Stimulated activated CD4-positive, alpha-beta T cell treated with anti-CD3 and anti-CD28 coated beads, TNF-alpha, amount 100 ng/mL, for 1 hour (primary cell): ENCODE results near the gene OR52A5.

Experiments
- DNase-seq, 3 donors: peaks; one replicate each; pipeline ENCODE4 v3.0.0-alpha.2; 2020; ENCODE audit warnings: low read depth in 3 of 3, low spot score in 1 of 3

The OR52A5 gene

DNA sequence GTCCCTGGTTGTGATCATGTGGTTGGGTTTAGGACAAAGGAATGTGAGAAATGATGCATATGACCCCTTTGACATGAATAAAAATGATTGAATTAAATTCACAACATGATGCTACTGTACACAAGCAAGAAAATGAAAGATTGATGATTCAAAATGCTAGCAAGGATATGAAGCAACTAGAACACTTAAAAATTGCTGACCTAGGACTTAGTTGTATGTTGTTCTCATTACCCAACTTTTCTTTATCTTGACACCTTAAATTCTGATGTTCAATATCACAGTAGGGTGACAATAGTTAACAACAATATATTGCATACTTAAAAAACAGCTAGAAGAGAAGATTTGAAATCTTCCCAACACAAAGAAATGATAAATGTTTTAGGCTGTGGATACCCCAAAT lies 20.6 kb downstream of the OR52A5 start:
- no peak for DNase-seq

DNA sequence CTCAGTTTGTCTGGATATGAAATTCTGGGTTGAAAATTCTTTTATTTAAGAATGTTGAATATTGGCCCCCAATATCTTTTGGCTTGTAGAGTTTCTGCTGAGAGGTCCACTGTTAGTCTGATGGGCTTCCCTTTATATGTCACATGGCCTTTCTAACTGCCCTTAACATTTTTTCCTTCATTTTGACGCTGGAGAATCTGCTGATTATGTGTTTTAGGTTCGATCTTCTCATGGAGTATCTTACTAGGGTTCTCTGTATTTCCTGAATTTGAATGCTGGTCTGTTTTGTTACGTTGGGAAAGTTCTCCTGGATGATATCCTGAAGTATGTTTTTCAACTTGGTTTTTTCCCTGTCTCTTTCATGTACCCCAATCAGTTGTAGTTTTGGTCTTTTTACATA lies 22.8 kb downstream of the OR52A5 start:
- no peak for DNase-seq

DNA sequence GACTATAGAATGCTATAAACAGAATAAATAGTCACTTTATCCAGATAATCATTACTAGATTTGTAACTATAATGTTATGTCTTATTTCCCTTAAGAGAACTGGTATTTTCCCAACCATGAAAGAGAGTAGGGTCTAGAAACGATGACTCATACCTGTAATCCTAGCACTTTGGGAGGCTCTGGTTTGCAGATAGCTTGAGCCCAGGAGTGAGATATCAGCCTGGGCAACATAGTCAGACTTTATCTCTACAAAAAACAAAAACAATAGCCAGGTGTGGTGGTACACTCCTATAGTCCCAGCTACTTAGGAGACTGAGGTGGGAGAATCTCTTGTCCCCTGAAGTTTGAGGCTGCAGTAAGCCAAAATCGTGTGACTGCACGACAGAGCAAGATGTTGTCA lies 30.9 kb downstream of the OR52A5 start:
- no peak for DNase-seq

DNA sequence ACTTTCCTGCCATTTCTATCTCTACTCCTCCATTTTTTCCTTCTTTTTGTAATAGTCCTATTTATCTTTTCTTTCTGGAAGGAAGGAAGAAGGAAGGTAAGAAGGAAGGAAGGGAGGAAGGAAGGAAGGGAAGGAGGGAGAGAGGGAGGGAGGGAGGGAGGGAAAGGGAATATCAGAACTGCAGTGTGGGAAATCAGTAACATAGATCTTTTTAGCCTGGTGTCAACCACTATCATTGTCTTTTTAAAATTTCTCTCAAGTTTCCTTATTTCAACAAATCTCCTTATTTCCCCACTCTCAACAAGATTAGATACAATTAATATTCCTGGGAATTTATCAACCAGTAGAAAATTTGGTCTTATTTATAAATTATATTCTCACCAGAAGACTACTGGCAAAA lies 35.1 kb downstream of the OR52A5 start:
- no peak for DNase-seq

DNA sequence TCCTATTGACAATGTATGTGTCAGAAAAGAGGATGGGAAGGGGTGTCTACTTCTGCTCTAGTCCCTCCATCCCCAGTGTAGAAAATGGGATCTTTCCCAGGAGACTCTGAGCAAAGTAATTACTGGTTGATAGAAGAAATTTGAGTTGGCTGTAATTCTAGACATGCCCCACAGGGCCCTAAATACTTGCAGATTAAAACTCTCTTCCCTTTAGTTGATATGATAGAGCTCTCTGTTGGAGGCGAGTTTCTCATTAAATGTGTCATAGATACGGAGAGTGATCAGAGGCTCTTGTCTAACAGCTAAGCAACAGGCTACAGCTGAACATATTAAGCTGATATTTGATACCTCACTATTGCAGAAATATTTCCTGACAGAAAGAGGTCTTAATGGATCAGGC lies 35.9 kb downstream of the OR52A5 start:
- no peak for DNase-seq

DNA sequence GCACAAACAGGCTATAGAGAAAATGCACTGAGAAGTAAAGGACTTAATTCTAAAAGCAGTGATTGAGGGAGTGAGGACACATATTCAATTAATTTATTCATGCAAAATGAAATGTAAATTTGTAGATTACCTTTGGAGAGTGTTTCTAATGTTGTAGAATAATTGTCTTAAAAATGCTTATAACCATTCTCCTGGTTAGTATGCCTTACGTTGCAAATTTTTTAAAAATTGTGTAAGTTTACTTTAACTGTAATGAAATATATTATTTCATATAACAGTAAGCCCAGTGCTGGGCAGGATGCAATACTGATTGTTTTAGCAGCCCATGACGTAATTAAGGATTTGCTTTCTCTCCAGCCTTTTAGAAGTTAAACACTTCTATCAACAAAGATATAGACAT lies 42.1 kb downstream of the OR52A5 start:
- no peak for DNase-seq

DNA sequence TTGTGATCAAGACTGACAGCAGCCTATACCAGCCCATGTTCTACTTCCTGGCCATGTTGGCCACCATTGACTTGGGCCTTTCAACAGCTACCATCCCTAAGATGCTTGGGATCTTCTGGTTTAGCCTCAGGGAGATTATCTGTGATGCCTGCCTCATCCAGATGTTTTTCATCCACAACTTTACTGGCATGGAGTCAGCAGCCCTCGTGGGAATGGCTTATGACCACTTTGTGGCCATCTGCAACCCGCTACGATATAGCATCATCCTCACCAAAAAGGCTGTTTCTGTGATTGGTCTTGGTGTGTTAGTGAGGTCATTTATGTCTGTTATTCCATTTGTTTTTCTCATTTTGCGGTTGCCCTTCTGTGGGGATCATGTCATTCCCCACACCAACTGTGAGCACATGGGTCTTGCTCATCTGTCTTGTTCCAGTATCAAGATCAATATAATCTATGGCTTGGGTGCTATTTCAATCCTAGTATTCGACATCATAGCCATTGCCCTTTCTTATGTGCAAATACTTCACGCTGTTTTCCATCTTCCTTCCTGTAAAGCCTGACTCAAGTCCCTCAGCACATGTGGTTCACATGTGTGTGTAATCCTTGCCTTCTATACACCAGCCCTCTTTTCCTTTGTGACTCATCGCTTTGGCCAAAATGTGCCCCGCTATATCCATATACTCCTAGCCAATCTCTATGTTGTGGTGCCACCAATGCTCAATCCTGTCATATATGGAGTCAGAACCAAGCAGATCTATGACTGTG lies 45.2 kb downstream of the OR52A5 start:
- no peak for DNase-seq

DNA sequence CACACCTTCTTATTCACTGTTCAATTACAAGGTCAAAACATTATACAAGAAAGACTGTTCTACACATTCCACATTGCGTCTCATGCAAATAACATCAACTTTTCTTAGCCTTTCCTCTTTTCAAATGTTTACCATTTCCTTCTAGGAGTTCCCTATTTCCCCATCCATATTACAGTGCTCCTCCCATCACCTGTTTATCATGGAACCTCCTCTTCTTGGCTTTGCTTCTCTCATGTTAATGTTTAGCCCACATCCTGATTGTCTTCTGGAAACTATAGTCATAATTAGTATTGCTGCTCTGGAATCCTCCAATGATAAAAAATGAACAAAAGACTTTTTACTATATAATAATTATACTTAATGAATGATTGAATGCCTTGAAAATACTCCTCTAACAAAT lies 47.5 kb downstream of the OR52A5 start:
- DNase-seq = no peak

DNA sequence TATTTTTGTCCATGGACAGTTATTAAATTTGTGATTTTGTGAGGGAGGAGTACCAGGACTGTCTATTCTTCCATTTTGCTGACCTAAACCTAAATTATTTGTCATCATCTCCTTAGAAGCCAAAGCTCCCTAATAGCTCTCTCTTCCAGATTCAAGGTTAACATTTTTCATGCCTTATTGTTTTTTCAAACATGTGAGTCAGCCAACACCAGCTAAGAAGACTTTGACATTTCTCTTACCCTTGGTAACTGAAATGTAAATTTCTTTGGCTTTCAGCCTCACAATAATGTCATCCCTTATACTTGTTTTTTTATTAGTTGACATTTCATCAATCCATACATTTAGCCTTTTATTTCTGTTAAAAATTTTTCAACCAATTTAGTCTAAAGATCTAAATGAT lies 49.6 kb downstream of the OR52A5 start:
- no peak for DNase-seq

DNA sequence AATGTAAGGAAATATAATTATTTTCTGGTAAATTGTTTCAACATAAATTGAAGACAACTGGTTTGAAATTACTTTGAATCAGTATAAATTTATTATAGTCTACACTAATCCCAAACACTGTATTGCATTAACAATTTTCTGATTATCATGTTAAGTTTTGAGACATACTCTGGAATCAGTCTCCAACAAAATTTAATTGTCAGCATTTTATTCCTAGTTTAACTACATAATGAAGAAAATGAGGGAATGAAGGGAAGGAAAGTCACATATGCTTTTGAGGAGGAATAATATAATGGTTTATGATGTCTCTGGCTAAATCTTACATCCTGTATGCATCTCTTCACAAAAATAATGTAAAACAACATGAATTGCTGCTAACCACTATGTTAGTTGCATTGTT lies 54.6 kb downstream of the OR52A5 start:
- no peak for DNase-seq

DNA sequence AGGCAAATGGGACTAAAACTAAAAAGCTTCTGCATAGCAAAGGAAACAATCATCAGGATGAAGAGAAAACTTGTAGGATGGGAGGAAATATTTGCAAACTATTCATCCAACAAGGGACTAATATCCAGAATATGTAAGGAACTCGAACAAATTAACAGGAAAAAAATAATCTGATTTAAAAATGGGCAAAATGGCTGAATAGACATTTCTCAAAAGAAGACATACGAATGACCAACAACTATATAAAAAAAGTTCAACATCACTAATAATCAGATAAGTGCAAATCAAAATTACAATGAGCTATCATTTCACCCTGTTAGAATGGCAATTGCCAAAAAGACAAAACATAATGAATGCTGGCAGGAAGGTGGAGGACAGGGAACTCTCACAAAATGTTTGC lies 56.8 kb downstream of the OR52A5 start:
- DNase-seq = no peak
